Dermis microvascular lymphatic vessel endothelial cell (primary cell): Measurements from ENCODE around the gene CD4. TPM values are rescaled to one million over a fixed set of nuclear protein-coding genes. Genes with fewer than 3 reads are reported as not detected.
"Not testable (repeated sequence)": the region's sequence is repeated elsewhere in the genome, so short reads cannot be mapped to it uniquely, and the experiment has no call there.

Experiments used
- DNase-seq, 2 donors: peaks; one replicate each; pipeline versions ENCODE4 v3.0.0 to v3.0.0-alpha.2; 2010; ENCODE audit warnings: low read depth in 2 of 2
- total RNA-seq: library from RNA; depleted of rRNA; stranded (reverse); fragments of >200 nt; gene quantifications from 2 replicates; pipeline ENCODE4 v1.2.1, GENCODE V29; 2014

CD4 gene
- total RNA-seq, 1 donor from 2014 or later = not detected

DNA sequence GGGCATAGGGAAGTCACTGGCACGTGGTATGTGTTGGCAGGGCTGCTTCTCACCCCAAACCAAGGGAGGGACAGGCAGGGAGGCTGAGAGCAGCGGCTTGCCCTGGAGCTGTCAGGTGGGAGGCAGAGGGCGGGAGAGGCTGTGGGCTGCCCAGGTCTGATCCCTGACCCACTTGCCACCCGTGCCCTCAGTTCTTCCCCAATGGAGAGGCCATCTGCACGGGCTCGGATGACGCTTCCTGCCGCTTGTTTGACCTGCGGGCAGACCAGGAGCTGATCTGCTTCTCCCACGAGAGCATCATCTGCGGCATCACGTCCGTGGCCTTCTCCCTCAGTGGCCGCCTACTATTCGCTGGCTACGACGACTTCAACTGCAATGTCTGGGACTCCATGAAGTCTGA is 56.1 kb downstream of the CD4 start:
- no peak for DNase-seq

DNA sequence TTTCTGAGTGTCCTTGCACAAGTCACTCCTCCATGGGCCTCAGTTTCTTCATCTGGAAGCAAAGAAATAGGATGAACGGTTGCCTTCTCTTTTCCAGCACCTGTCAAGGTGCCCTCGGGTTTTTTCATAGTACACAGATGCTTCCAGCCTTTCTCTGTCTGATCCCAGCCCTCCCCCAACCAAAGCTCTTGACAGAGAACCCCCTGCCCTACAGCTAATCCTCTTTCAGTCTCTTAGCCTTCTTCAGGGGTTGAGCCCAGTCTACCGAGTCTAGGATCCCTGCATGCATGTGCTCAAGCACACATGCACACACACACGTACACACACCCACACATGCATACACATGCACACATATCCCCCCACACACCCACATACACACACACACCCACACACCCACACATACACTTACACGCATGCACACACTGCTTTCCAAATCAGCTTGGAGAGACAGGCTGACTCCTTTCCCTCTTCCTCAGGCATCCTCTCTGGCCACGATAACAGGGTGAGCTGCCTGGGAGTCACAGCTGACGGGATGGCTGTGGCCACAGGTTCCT is 57.1 kb downstream of the CD4 start:
- DNase-seq = no peak

DNA sequence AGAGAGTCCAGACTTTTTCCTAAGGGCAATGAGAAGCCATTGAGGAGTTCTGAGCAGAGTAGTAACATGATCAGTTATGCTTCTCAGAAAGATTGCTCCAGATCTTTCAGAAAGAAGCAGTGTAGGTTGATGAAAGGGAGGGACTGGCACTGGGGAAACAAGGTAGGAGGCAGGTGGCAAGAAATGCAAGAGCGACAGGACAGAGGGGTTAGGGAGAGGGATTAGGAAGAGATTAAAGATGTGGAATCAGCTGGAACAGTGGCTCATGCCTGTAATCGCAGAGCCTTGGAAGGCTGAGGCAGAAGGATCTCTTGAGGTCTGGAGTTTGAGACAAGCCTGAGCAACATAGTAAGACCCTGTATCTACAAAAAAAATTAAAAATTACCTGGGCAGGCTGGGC is 58.3 kb downstream of the CD4 start:
- no peak for DNase-seq

DNA sequence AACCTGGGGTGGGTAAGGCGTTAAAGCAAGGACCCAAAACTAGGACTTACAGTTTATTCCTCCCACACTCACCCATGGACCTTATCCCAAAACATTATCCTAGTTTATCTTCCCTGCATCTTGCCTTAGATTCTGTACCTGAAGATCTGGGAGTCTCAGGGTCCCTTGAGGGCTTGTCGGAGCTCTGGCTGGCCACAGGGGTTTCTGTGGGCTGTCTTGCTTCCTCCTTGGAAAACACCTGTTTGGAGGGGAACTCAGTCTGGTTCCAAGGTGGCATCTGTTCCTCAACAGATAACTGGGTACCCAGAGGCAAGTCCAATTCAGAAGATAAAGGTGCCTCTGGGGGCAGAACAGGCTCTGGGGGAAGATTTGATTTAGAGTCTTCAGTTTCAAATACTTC is 60.1 kb downstream of the CD4 start:
- DNase-seq = no peak

DNA sequence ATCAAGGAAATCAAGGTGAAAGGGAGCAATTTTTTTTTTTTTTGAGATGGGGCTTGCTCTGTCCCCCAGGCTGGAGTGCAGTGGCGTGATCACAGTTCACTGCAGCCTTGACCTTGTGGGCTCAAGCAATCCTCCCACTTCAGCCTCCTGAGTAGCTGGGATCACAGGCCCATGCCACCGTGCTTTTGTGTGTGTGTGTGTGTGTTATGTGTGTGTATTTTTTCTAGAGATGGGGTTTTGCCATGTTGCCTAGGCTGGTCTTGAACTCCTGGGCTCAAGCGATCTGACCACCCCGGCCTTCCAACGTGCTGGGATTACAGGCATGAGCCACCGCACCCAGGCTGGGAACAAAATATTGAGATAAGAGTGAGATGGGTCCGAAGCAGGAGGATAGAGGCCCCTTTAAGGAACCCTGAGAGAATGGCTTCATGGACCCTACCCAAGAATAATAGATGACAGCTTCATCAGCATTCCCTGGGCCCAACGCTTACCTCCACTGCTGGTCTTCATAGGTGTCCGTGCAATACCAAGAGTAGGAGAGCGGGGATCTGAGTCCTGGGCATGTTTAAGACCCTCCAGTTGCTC is 60.7 kb downstream of the CD4 start:
- DNase-seq = no peak

DNA sequence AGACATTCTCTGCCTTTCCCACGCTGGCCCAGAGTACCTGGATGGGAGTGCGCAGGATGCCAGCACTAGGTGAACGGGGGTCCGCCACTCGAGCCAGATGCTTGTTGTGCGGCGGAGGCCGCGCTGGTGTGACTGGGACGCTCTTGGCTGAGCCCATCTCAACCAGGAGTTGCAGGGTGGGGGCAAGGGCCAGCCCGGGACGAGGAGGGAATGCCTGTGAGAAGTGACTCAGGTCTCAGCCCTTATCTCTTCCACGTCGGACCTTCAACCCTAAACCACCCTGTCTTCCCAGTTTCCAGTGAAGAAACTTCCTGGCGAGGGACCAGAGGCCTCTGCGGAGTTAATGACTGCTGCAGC is 61.4 kb downstream of the CD4 start:
- no peak for DNase-seq

DNA sequence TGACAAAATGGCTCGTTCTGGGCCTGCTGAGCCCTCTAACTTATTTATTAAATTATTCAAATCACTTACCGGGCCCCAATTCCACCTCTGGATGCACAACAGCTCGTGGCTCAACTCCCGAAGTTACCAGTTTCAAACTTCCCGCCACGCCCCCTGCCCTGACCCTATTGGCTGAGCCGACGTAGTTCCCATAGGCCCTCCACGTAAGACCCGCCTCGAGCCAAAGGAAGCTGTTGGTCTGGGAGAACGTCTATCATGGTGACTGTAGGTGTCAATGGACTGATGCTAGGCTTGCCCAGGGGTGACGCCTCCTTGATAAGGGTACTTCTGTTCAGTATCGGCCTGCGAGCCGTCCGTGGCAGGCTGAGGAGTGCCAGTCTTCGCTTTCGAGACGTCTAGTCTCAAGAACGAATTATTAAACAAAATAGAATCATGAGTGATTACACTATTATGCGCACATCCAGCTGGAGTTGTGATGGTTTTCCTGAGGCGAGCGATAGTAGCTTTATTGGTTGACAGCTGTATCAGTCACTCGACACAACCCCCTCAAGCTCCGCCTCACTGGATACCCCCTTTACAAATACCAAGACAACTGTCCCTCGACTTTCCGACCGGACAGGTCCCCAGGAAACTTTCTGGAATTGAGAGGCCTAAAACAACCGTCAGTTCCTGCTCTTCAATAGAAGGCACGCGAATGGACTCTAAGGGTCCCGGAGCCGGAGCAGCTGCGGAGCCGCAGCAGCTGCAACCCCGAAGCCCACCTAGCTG is 62.0 kb downstream of the CD4 start, which contains the start of gene CDCA3:
CDCA3 (minus strand) TSS at position 134 of the 768 bp plus-strand sequence. CDS start 334 bp downstream, outside the sequence.
- DNase-seq = peak; percentile 98 to 99

DNA sequence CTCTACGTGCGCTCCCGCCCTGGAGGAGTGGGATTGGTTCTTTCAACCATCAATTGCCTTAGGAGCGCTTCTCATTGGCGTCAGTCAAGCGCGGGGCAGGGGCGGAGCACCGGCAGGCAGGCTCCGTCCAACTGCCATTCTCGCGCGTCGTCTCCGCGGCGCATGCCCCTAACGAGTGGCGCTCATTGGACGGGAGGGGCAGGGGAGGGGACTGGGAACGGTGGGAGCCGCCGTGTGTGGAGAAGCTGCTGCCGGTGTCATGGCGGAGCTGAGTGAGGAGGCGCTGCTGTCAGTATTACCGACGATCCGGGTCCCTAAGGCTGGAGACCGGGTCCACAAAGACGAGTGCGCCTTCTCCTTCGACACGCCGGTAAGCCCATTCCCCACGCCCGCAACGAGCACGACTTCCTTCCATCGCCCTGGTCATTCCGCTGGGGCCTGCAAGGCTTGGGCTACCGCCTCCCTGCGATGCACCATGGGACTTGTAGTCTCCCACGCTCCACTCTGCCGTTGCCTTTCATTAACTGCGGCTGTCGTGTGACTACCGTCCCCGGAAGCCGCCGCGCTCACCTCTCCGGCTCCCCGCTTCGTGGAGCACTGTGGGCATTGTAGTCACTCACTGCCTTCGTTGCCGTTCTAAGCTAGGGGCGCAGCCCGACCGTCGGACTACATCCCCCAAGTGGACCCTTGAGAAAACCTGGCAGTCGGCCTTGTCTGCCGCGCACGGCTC is 62.8 kb downstream of the CD4 start, which contains the start of gene USP5:
USP5 (plus strand) TSS at position 230 of the 730 bp plus-strand sequence; CDS start at position 260, 30 bp downstream.
- peak; percentile 99 to 100 for DNase-seq

DNA sequence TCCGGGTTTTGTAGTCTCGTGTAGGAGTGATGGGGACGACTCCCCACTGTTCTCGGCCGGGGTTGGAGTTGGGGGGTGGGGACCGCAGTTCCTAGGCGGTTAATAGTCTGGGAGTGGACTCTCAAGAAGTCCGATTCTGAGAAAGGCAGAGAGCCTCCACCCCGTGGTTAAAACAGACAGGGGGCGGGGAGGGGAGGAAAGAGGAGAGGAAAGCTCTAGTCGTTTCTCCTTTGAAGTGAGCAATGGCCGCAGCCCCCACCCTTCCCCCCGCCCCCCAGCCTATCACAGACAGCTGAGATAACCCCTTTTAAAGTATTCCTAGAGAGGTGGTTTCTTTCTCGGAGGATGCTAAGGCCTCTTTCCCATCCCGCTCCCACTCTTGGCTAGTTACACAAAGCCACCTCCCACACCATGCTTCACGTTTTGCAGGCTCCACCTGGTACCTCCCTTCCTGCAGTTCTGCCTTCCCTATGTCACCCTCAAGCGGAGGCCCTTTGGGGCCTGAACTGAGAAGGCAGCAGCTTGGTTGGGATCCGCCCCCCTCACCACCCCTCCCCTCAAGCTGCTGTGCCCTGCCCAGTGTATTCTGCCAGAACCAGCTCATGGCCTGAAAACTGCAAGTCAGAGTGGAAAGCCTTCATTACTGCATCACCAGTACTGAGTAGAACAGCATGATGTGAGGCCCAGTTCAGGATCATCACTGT is 63.5 kb downstream of the CD4 start:
- peak in 1 of 2 donors; percentile 56 for DNase-seq

DNA sequence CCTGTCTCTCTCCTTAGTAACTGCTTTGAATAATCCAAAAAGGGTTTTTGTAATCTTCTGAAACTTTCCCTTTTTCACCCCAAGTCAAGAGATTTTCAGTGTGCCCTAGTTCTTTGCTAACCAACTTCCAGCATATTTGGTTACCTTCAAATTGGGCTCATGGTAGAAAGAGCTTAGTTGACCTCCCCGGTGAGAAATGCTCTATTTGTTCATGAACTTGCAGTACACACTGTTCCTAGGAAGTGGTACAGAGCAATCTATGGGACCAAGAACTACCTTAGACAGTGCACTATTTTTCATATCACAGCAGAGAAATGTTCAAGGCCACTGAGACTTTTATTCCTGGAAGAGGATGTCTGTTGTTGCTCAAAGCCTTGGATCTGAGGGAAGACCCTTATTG is 64.3 kb downstream of the CD4 start:
- no peak for DNase-seq

DNA sequence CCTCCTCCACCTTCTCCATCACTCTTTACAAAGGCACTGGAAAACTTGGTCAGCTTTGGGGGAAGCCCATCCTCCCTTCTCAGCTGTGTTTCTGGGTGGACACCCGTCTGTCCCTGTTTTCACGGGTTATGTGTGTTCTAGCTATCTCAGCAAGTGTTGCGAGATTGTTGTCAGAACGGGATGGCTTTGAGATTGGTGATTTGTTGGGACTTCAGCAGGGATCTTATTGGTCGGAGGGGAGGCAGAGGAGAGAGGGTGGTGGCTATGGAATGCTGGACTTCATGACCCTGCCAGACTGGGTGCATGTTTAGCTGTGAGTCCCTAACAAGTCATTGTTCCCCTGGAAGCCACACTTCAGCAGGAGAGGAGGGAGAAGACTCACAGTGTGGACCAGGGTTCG is 64.7 kb downstream of the CD4 start:
- DNase-seq = no peak

DNA sequence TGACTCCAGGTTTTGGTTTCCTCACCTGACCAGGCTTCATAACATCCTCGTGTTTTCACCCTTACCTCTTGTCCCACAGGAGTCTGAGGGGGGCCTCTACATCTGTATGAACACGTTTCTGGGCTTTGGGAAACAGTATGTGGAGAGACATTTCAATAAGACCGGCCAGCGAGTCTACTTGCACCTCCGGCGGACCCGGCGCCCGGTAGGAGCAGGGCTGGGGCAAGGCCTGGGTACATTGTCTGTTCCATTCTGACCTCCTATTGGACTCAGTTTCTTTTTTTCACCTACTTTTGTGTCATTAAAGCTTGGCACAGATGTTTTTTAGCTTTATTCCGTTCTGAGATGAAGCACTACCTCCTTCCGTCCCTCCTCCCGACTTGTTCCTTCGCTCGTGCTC is 66.0 kb downstream of the CD4 start:
- DNase-seq = no peak

DNA sequence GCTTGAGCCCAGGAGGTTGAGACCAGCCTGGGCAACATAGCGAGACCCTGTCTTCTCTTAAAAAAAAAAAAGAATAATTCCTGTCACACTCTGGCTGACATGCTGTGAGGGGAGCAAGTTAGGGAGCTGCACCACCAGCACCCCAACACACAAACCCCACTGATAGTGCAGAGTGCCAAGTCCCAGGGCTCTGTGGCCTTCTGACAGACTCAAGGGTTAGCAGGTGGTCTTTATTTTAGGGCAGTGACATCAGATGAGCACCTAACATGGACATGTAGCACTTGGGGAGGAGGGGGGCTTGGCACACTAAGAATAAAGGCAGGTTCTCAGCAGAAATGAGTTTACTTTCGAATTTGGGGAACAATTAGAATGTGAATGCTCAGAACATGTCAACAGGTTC is 69.5 kb downstream of the CD4 start:
- no peak for DNase-seq

DNA sequence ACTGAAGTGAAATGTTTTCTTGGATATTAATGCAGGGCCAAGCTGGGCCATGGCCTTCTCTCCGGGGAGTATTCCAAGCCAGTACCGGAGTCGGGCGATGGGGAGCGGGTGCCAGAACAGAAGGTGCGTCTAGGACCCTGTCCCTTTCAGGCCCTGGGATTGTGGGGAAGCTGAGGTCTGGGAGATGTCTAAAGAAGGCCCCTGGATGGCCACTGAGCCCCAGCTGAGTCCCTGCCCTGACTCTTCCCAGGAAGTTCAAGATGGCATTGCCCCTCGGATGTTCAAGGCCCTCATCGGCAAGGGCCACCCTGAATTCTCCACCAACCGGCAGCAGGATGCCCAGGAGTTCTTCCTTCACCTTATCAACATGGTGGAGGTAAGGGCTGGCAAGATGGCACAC is 70.8 kb downstream of the CD4 start:
- DNase-seq = no peak

DNA sequence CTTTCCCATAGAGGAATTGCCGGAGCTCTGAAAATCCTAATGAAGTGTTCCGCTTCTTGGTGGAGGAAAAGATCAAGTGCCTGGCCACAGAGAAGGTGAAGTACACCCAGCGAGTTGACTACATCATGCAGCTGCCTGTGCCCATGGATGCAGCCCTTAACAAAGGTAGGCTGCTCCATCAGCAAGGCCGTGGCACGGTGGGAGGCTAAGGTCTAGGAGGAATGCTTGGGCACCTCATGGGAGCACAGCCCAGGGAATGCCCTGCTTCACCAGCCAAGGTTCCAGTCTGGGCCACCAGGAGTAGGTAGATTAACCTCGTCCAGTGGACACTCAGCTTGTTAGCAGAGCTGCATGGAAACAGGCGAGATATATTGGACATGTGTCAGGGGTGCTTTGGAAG is 71.6 kb downstream of the CD4 start:
- no peak for DNase-seq

DNA sequence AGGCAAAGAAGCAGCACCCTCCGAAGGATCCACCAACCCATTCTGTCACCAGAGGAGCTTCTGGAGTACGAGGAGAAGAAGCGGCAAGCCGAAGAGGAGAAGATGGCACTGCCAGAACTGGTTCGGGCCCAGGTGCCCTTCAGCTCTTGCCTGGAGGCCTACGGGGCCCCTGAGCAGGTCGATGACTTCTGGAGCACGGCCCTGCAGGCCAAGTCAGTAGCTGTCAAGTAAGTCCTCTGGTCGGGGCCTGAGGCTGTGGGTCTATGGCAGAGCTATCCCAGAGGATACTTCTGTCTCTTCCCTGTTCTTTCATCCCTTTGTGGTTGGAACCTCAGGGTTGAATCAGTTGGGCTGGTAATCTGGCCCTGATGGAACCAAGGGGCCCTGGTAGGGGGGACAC is 72.1 kb downstream of the CD4 start:
- DNase-seq = no peak

DNA sequence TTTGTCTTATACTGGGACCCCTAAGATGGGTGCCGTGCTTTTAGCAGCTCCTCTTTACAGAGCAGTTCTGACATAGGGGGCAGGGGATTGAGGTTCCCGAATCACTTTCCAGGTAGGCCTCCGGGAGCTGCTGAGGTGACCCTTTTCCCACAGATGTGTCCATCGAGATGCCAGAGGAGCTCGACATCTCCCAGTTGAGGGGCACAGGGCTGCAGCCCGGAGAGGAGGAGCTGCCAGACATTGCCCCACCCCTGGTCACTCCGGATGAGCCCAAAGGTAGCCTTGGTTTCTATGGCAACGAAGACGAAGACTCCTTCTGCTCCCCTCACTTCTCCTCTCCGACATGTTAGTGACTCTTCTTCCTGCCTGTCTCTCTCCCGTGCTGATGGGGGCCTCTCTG is 73.7 kb downstream of the CD4 start:
- no peak for DNase-seq

DNA sequence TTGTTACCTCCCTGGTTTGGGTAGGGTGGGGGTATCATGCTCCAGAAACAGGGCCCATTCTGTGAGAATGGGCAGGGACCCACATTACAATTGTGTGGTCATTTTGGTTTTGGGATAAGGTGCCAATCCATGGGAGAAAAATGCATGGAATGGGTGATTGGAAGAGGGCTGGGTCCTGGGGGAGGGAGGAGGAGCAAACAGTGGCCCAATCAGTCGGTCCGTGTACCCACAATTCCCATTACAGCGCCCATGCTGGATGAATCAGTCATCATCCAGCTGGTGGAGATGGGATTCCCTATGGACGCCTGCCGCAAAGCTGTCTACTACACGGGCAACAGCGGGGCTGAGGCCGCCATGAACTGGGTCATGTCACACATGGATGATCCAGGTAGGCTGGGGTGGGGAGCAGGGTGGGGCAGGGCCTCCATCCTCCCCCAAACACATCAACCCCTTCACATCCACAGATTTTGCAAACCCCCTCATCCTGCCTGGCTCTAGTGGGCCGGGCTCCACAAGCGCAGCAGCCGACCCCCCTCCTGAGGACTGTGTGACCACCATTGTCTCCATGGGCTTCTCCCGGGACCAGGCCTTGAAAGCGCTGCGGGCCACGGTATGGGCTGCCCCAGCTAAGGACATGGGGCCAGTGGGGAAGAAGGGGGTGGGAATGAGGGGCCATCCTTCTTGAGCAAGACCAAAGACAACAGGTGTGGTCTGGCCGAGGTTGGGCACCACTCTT is 74.4 kb downstream of the CD4 start:
- no peak for DNase-seq

DNA sequence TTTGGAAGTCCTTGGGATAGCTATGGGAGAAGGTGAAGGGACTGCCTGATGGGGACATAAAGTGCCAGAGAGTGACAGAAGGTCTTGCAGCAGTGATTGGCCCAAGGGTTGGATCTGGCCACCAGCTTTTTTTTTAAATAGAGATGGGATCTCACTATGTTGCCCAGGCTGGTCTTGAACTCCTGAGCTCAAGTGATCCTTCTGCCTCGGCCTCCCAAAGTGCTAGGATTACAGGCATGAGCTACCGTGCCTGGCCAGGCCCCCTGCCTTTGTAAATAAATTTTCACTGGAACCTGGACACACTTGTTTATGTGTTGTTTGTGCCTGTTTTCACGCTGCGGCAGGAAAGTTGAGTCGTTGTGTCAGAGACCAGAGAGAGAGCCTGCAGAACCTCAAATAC is 76.0 kb downstream of the CD4 start:
- not testable (repeated sequence) for DNase-seq

DNA sequence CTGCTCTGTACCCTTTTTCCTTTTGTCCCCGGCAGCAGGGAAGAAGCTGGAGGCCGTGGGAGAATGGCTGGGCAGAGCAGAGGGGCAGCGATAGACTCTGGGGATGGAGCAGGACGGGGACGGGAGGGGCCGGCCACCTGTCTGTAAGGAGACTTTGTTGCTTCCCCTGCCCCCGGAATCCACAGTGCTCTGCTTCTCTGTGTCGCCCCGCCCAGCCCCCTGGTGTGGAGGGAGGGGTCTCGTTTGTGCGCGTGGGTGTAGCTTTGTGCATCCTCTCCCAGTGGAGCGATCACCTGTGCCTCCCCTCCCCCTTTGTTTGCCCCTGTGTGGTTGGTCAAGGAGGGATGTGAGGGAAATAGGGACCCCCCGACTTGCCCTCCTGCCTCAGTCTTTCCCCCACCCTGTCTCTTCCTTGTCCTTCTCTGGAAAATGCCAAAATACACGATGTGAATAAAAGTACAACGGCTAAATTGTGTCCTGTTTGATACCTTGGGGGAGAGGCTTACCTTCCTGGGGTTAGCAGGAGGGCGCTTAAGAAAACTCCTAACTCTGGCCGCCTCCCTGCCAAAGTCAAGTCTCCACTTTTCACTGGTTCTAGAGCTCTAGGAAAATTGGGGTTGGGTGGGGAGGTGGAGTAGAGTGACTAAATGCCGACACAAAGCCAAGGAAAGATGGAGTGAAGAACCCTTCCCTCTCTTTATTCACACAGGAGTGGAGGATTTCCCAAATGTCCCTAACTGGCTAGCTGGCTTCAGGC is 77.0 kb downstream of the CD4 start:
- DNase-seq = no peak
